HepG2 (cell line): ENCODE measurements around the gene ENHO. TPM values are rescaled to one million over a fixed set of nuclear protein-coding genes. Genes with fewer than 3 reads are reported as not detected.
A peak's percentile ranks its signal among the peaks of the same experiment; 100 is the strongest.

Experiments used
- ARID3A ChIP-seq: IDR thresholded peaks from 2 replicates; pipeline ENCODE4 v1.6.1; 2012; ENCODE audit warnings: low read depth, low read length, improper control_type of control experiment
- BCLAF1 ChIP-seq: fragments of 450-650 bp; IDR thresholded peaks from 2 replicates; pipeline ENCODE4 v1.6.1; 2017; ENCODE audit warnings: mild to moderate bottlenecking
- TEAD2 ChIP-seq: sonication (generic); formaldehyde crosslinking; IDR thresholded peaks from 2 replicates; pipeline ENCODE4 v1.9.0; 2021; ENCODE audit warnings: missing genetic modification reagents
- THRA ChIP-seq: sonication (generic); formaldehyde crosslinking; IDR thresholded peaks from 2 replicates; pipeline ENCODE4 v1.4.0; 2020; ENCODE audit warnings: missing genetic modification reagents, borderline replicate concordance
- ZBTB4 ChIP-seq: sonication (generic); formaldehyde crosslinking; IDR thresholded peaks from 2 replicates; pipeline ENCODE4 v1.4.0; 2020; ENCODE audit warnings: missing genetic modification reagents, mild to moderate bottlenecking, borderline replicate concordance
- ZNF263 ChIP-seq: sonication (generic); formaldehyde crosslinking; IDR thresholded peaks from 2 replicates; pipeline ENCODE4 v1.4.0; 2020; ENCODE audit warnings: missing genetic modification reagents
- ZNF382 ChIP-seq: sonication (generic); formaldehyde crosslinking; IDR thresholded peaks from 2 replicates; pipeline ENCODE4 v1.5.0; 2020; ENCODE audit warnings: missing genetic modification reagents, mild to moderate bottlenecking, borderline replicate concordance
- ZNF577 ChIP-seq: sonication (generic); formaldehyde crosslinking; IDR thresholded peaks from 2 replicates; pipeline ENCODE4 v1.4.0; 2020; ENCODE audit warnings: mild to moderate bottlenecking, low read depth, missing genetic modification reagents, borderline replicate concordance
- ZNF747 ChIP-seq: sonication (generic); formaldehyde crosslinking; IDR thresholded peaks from 2 replicates; pipeline ENCODE4 v1.8.1; 2023; ENCODE audit warnings: missing genetic modification reagents, mild to moderate bottlenecking, borderline replicate concordance
- polyA plus RNA-seq, 8 experiments: library from polyadenylated mRNA; depleted of rRNA in 3 of 8; stranded (reverse) in 7 of 8; unstranded in 1 of 8; fragments of >200 nt; fragmentation: Illumina TruSeq in 4 of 8; extraction: Trizol in 4 of 8; gene quantifications; 2 replicates each; pipeline versions ENCODE4 v1.2.1 to v1.2.3, GENCODE V29; 2011 to 2016; ENCODE audit warnings: low read depth in 4 of 8, missing spikeins in 1 of 8, mixed read lengths in 1 of 8; ENCODE audit not compliant: insufficient read depth in 1 of 8
- total RNA-seq, 5 experiments: library from RNA; depleted of rRNA; stranded (reverse); fragments of >200 nt; fragmentation: Illumina TruSeq; extraction: Trizol; gene quantifications; 2 replicates each; pipeline ENCODE4 v1.2.3, GENCODE V29; 2016; ENCODE audit warnings: low read depth in 1 of 5
- TF ChIP-seq, protein P1 (sequence below): sonication (generic); formaldehyde crosslinking; IDR thresholded peaks from 2 replicates; pipeline ENCODE4 v1.5.1; 2020; ENCODE audit warnings: mild to moderate bottlenecking, moderate library complexity, missing genetic modification reagents
- TF ChIP-seq, protein P2 (sequence below): sonication (generic); formaldehyde crosslinking; IDR thresholded peaks from 2 replicates; pipeline ENCODE4 v1.5.1; 2020; ENCODE audit warnings: mild to moderate bottlenecking, missing genetic modification reagents, moderate library complexity

Gene ENHO
- total and polyA plus RNA-seq, 2 of the 13 experiments (the other 11 are each of a cell fraction or from before 2014, with no cell fraction given), result 0.08 to 0.60 TPM

- TF ChIP-seq ZBTB4 (CRISPR knock-in tag) (no peak), ZNF263 (peak; percentile 31; the same call in 1 of the 2 replicates), THRA (no peak), BCLAF1 (no peak), TEAD2 (no peak), ARID3A (no peak), ZNF747 (CRISPR knock-in tag) (no peak), ZNF577 (CRISPR knock-in tag) (no peak), ZNF382 (CRISPR knock-in tag) (no peak)
- TF ChIP-seq, protein P1, sequence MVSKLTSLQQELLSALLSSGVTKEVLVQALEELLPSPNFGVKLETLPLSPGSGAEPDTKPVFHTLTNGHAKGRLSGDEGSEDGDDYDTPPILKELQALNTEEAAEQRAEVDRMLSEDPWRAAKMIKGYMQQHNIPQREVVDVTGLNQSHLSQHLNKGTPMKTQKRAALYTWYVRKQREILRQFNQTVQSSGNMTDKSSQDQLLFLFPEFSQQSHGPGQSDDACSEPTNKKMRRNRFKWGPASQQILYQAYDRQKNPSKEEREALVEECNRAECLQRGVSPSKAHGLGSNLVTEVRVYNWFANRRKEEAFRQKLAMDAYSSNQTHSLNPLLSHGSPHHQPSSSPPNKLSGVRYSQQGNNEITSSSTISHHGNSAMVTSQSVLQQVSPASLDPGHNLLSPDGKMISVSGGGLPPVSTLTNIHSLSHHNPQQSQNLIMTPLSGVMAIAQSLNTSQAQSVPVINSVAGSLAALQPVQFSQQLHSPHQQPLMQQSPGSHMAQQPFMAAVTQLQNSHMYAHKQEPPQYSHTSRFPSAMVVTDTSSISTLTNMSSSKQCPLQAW (CRISPR knock-in tag), result no peak
- TF ChIP-seq, protein P2, sequence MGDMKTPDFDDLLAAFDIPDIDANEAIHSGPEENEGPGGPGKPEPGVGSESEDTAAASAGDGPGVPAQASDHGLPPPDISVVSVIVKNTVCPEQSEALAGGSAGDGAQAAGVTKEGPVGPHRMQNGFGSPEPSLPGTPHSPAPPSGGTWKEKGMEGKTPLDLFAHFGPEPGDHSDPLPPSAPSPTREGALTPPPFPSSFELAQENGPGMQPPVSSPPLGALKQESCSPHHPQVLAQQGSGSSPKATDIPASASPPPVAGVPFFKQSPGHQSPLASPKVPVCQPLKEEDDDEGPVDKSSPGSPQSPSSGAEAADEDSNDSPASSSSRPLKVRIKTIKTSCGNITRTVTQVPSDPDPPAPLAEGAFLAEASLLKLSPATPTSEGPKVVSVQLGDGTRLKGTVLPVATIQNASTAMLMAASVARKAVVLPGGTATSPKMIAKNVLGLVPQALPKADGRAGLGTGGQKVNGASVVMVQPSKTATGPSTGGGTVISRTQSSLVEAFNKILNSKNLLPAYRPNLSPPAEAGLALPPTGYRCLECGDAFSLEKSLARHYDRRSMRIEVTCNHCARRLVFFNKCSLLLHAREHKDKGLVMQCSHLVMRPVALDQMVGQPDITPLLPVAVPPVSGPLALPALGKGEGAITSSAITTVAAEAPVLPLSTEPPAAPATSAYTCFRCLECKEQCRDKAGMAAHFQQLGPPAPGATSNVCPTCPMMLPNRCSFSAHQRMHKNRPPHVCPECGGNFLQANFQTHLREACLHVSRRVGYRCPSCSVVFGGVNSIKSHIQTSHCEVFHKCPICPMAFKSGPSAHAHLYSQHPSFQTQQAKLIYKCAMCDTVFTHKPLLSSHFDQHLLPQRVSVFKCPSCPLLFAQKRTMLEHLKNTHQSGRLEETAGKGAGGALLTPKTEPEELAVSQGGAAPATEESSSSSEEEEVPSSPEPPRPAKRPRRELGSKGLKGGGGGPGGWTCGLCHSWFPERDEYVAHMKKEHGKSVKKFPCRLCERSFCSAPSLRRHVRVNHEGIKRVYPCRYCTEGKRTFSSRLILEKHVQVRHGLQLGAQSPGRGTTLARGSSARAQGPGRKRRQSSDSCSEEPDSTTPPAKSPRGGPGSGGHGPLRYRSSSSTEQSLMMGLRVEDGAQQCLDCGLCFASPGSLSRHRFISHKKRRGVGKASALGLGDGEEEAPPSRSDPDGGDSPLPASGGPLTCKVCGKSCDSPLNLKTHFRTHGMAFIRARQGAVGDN (CRISPR knock-in tag), result peak; percentile 61; the same call in 1 of the 2 replicates
Measured at GRCh38 chr9:34522971-34523797, at the start of gene ENHO (continued).
